Retinal pigment epithelial cell (primary cell): ENCODE measurements around the gene PLPP6.

Experiments
- DNase-seq: peaks from one replicate; pipeline ENCODE4 v3.0.0-alpha.2; 2010; ENCODE audit warnings: low read depth
- H3K4me3 ChIP-seq: 2 replicates; pipeline ENCODE4 v1.5.1; 2011; ENCODE audit warnings: mild to moderate bottlenecking, low read length, control low read depth, moderate library complexity
- TF ChIP-seq, protein P1 (sequence below): conservative IDR thresholded peaks from 2 replicates; pipeline ENCODE4 v1.5.1; 2011; ENCODE audit warnings: low read depth, low read length, control low read depth, inconsistent platforms

Gene PLPP6

DNA sequence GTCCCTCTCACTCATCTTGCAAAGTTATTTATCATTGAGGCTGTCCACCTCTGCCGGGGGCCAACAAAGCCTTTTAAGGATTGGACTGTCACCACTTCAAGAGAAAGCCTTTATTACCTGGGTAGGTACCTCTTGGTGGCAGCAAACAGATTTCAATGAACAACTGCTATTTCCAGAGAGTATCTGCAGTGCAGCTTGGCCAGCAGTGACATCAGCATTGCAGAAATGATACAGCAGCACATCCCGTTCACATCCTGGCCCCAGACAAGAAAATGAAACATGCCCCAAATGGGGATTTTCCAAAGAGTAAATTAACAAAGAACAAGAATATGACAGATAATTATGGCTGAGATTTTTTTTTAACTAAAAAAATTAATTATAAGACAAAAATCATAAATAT lies 6.5 kb downstream of the PLPP6 start:
- no peak for DNase-seq
- TF ChIP-seq, protein P1, sequence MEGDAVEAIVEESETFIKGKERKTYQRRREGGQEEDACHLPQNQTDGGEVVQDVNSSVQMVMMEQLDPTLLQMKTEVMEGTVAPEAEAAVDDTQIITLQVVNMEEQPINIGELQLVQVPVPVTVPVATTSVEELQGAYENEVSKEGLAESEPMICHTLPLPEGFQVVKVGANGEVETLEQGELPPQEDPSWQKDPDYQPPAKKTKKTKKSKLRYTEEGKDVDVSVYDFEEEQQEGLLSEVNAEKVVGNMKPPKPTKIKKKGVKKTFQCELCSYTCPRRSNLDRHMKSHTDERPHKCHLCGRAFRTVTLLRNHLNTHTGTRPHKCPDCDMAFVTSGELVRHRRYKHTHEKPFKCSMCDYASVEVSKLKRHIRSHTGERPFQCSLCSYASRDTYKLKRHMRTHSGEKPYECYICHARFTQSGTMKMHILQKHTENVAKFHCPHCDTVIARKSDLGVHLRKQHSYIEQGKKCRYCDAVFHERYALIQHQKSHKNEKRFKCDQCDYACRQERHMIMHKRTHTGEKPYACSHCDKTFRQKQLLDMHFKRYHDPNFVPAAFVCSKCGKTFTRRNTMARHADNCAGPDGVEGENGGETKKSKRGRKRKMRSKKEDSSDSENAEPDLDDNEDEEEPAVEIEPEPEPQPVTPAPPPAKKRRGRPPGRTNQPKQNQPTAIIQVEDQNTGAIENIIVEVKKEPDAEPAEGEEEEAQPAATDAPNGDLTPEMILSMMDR, result no peak
- H3K4me3 ChIP-seq, result no peak overlapping the region

DNA sequence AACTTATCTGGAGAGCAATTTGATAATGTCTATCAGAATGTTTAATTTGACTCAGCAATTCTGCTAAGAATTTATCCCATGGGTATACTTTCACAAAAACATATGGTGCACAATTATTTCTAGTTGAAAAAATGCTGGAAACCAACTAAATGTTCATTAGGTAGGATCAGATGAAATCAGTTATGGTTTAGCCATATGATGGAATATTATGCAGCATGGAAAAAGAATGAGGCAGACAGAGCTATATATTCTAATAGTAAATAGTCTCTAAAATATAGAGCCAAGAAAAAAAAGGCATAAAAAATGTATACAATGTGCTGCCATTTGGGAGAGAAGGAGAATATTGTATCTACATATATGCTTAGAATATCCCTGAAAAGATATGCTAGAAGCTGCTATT lies 7.8 kb downstream of the PLPP6 start:
- DNase-seq, result no peak
- TF ChIP-seq, protein P1, result no peak
- no peak overlapping the region for H3K4me3 ChIP-seq

DNA sequence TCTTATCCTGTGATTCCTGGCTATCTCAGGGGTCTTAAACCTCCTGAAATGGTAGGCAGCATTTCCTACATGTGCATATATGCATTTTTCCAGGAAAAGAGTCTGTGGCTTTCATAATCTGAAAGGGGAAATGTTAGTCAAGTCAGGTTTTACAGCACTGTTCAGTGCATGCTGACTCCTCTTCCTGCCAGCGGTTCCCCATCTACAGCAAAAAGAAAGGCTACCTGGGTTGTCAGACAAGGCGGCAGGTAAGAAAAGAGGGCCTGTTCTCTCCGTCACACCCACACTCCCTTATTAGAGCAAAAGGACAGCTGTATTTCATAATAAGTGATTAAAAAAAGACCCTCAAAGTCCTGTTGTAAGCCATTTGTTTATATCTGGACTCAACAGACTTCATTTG lies 8.5 kb downstream of the PLPP6 start:
- TF ChIP-seq, protein P1, result no peak
- DNase-seq, result no peak
- H3K4me3 ChIP-seq, result no peak overlapping the region

DNA sequence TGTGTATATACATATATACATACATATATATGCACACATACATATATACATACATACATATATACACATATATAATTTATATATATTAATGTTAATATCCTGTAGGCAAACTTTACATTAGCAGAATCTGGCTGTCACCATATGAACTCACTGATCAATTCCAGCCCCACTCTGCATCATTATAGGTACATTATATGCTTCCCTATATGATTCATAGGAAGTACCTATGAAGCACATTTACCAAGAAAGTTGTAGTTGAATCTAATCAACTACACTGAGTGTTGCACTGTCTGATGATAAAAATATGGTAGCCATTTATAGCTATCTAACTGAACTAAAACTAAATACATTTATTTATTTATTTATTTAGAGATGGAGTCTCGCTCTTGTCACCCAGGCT lies 9.6 kb downstream of the PLPP6 start:
- no peak for DNase-seq
- TF ChIP-seq, protein P1, result no peak
- no peak overlapping the region for H3K4me3 ChIP-seq

DNA sequence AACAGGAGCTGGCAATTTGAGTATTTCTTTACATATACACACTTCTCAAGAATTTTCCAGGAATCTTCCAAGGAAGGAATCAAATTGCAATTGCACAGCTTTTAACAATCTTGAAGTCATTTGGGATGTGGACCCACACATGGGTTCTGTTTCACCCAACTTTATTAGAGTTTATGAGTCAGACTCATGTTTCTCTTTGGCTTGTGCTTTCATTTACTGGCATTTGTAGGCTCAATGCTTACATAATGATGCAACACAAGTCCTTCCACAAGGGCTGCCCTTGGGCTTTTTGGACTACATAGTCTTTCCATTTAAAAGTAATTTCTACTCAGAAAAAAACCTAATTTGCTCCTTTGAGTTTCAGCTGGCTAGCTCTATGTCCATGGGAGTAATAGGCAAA lies 12.7 kb downstream of the PLPP6 start:
- H3K4me3 ChIP-seq, result no peak overlapping the region
- TF ChIP-seq, protein P1, result no peak
- DNase-seq, result no peak

DNA sequence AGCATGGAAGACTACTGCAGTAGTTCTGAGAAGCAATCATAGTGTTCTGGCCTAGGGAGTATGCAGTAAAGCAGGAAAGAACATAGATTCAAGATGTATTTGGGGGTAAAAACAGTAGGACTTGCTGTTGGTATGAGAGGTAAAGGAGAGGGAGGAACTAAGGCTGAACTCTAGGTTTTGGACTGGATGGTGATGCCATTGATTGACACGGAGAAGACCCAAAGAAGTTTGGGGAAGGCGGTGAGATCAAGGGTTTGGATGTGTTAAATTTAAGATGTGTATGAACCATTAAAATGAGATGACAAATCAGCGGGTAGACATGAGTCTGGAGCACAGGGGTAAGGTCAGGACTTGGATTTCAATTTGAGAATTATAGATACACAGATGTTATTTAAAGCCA lies 15.3 kb downstream of the PLPP6 start:
- no peak overlapping the region for H3K4me3 ChIP-seq
- TF ChIP-seq, protein P1, result no peak
- DNase-seq, result no peak

DNA sequence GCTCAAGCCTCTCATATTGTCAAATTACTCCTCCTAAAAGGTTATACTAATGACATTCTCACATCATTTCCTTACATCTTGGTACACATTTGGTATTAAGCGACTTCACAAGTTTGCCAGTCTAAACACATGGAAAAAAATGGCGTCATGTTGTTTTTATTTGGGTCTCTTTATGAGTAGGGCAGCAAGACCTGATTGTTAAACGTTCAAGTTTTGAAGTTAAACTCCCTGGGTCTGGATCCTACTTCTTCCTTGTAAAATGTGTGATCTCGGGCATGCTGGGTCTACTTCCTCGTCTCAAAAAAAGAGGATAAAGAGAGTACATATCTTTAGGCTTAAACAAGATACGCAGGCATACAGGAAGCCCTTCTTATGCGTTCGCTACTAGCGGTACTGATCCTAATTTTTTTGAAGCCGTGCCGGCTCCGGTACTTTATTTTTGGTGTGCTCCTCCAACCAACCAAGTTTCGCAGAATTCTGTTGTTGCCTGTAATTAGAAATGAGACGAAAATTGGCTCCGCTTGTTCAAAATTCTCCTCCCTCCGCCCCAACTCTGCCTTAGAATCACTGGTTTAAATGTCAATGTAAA lies 16.7 kb downstream of the PLPP6 start:
- TF ChIP-seq, protein P1, result no peak
- H3K4me3 ChIP-seq, result peak overlapping the region; percentile 72
- DNase-seq, result no peak
